IMR-90 (cell line): ENCODE measurements around the gene ZBTB7B. TPM values are rescaled to one million over a fixed set of nuclear protein-coding genes. Genes with fewer than 3 reads are reported as not detected.

Source experiments
- ATAC-seq: fragments of 200-7000 bp; cut with Tn5 transposase; 2 replicates; pipeline ENCODE4 v1.9.1; 2020; ENCODE audit warnings: low read depth, mild to moderate bottlenecking, moderate library complexity
- BruUV-seq: library from RNA; stranded (reverse); fragments of 400-500 nt; replicated peaks from 2 replicates; lab custom pipeline; 2021; lab: Mats Ljungman, UMichigan
- CTCF ChIA-PET: fragments of 300-600 bp; formaldehyde crosslinking; extraction: SDS; loops from one replicate; lab custom pipeline; 2021; ENCODE audit warnings: antibody characterized with exemption; lab: Yijun Ruan, JAX
- POLR2A ChIA-PET: fragments of 300-600 bp; sonication (Branson Sonifier 250); formaldehyde crosslinking; loops from one replicate; lab custom pipeline; 2022; ENCODE audit warnings: antibody characterized with exemption; ENCODE audit not compliant: unreplicated experiment; lab: Charles Lee
- DNase-seq: peaks from one replicate; pipeline ENCODE4 v3.0.0; 2013
- H2AFZ ChIP-seq: replicated peaks from 2 replicates; pipeline ENCODE3; 2013; ENCODE audit warnings: low read length, mild to moderate bottlenecking; ENCODE audit not compliant: poor library complexity
- H2AK5ac ChIP-seq: 2 replicates; pipeline ENCODE4 v1.6.1; 2013; ENCODE audit warnings: low read depth, low read length, inconsistent platforms
- H2AK9ac ChIP-seq: replicated peaks from 2 replicates; pipeline ENCODE3; 2013; ENCODE audit warnings: mild to moderate bottlenecking, low read depth, low read length, moderate library complexity; ENCODE audit not compliant: poor library complexity
- H2BK120ac ChIP-seq: 2 replicates; pipeline ENCODE4 v1.6.1; 2013; ENCODE audit warnings: low read depth, low read length, inconsistent platforms
- H2BK15ac ChIP-seq: 3 replicates; pipeline ENCODE4 v1.6.1; 2013; ENCODE audit warnings: low read depth, low read length, inconsistent platforms
- H2BK20ac ChIP-seq: 2 replicates; pipeline ENCODE4 v1.6.1; 2013; ENCODE audit warnings: low read depth, mild to moderate bottlenecking, inconsistent platforms, low read length, moderate library complexity
- H2BK5ac ChIP-seq: 2 replicates; pipeline ENCODE4 v1.6.1; 2013; ENCODE audit warnings: mild to moderate bottlenecking, low read depth, low read length, inconsistent platforms; ENCODE audit not compliant: poor library complexity, severe bottlenecking
- H3K14ac ChIP-seq: replicated peaks from 2 replicates; pipeline ENCODE4 v1.6.1; 2013; ENCODE audit warnings: low read depth, low read length, inconsistent platforms
- H3K18ac ChIP-seq: 2 replicates; pipeline ENCODE4 v1.6.1; 2013; ENCODE audit warnings: low read depth, low read length, control low read depth
- H3K23ac ChIP-seq: 2 replicates; pipeline ENCODE4 v1.6.1; 2013; ENCODE audit warnings: low read depth, low read length, inconsistent platforms
- H3K27ac ChIP-seq: 2 replicates; pipeline ENCODE4 v1.5.1; 2013; ENCODE audit warnings: mild to moderate bottlenecking, control low read depth, low read length; ENCODE audit not compliant: insufficient read depth
- H3K27me3 ChIP-seq: 2 replicates; pipeline ENCODE4 v1.6.1; 2013; ENCODE audit warnings: low read length; ENCODE audit not compliant: control insufficient read depth, insufficient read depth
- H3K36me3 ChIP-seq: 2 replicates; pipeline ENCODE4 v1.6.1; 2013; ENCODE audit warnings: low read length, mixed read lengths; ENCODE audit not compliant: control insufficient read depth, insufficient read depth
- H3K4ac ChIP-seq: 2 replicates; pipeline ENCODE4 v1.6.1; 2013; ENCODE audit warnings: low read depth, low read length, inconsistent platforms
- H3K4me1 ChIP-seq: 2 replicates; pipeline ENCODE4 v1.6.1; 2013; ENCODE audit warnings: low read length, mixed read lengths; ENCODE audit not compliant: control insufficient read depth, insufficient read depth
- H3K4me2 ChIP-seq: 2 replicates; pipeline ENCODE4 v1.6.1; 2013; ENCODE audit warnings: low read depth, mild to moderate bottlenecking, control low read depth, low read length, moderate library complexity
- H3K4me3 ChIP-seq: 2 replicates; pipeline ENCODE4 v1.5.1; 2013; ENCODE audit warnings: low read depth, mild to moderate bottlenecking, control low read depth, low read length, moderate library complexity; ENCODE audit not compliant: insufficient read depth
- H3K56ac ChIP-seq: 2 replicates; pipeline ENCODE4 v1.6.1; 2013; ENCODE audit warnings: low read length, inconsistent platforms; ENCODE audit not compliant: insufficient read depth; ENCODE audit errors: extremely low read depth
- H3K79me1 ChIP-seq, 2 experiments: 2 replicates each; pipeline ENCODE4 v1.6.1; 2013; ENCODE audit warnings: low read length in 2 of 2, inconsistent platforms in 1 of 2, low read depth in 1 of 2
- H3K9ac ChIP-seq: 2 replicates; pipeline ENCODE4 v1.6.1; 2013; ENCODE audit warnings: low read depth, low read length, control low read depth
- H3K9me1 ChIP-seq: 2 replicates; pipeline ENCODE4 v1.6.1; 2013; ENCODE audit warnings: low read length, inconsistent platforms; ENCODE audit not compliant: insufficient read depth
- H3K9me3 ChIP-seq: 2 replicates; pipeline ENCODE4 v1.6.1; 2013; ENCODE audit warnings: low read length; ENCODE audit not compliant: control insufficient read depth, insufficient read depth
- H4K20me1 ChIP-seq: 2 replicates; pipeline ENCODE4 v1.6.1; 2013; ENCODE audit warnings: low read length, inconsistent platforms; ENCODE audit not compliant: insufficient read depth
- H4K5ac ChIP-seq: 2 replicates; pipeline ENCODE4 v1.6.1; 2013; ENCODE audit warnings: mild to moderate bottlenecking, low read depth, low read length, control low read depth
- H4K8ac ChIP-seq, 2 experiments: 2 replicates each; pipeline ENCODE4 v1.6.1; 2013; ENCODE audit warnings: low read depth in 2 of 2, low read length in 2 of 2, control low read depth in 1 of 2, inconsistent platforms in 1 of 2
- H4K91ac ChIP-seq: 2 replicates; pipeline ENCODE4 v1.6.1; 2013; ENCODE audit warnings: low read depth, low read length, inconsistent platforms; ENCODE audit not compliant: insufficient read depth
- FOS ChIP-seq: fragments of 150-350 bp; IDR thresholded peaks from 2 replicates; pipeline ENCODE4 v1.6.1; 2016; ENCODE audit warnings: low read depth, low read length
- MAZ ChIP-seq: IDR thresholded peaks from 2 replicates; pipeline ENCODE4 v1.6.1; 2012; ENCODE audit warnings: low read depth, mild to moderate bottlenecking, low read length, improper control_type of control experiment, moderate library complexity, borderline replicate concordance
- MXI1 ChIP-seq: IDR thresholded peaks from 2 replicates; pipeline ENCODE4 v1.6.1; 2012; ENCODE audit warnings: low read depth, mild to moderate bottlenecking, low read length, moderate library complexity, borderline replicate concordance
- POLR2A ChIP-seq: IDR thresholded peaks from 2 replicates; pipeline ENCODE4 v1.6.1; 2012; ENCODE audit warnings: mild to moderate bottlenecking, low read depth, low read length
- WGBS, 2 experiments: methylation state at CpG; one replicate each; pipeline versions ENCODE4 v1.1.5 to v1.1.7; 2013; ENCODE audit warnings: missing lambda C conversion rate in 2 of 2; ENCODE audit not compliant: insufficient read length in 1 of 2; ENCODE audit errors: extremely low coverage in 2 of 2; 5-methylcytosine and 5-hydroxymethylcytosine counted together
- dilution Hi-C: fragments of 300-500 bp; cut with HindIII; formaldehyde crosslinking; loops from one replicate; pipeline ENCODE4 v1.14.3; 2018; ENCODE audit warnings: low sequenced_read_pairs; ENCODE audit not compliant: unreplicated experiment
- in situ Hi-C: fragments of 300-500 bp; cut with MboI; formaldehyde crosslinking; loops from 3 replicates; pipeline ENCODE4 v1.14.3; 2019; ENCODE audit warnings: low sequenced_read_pairs, inconsistent platforms, mixed read lengths
- intact Hi-C: fragments of 100-400 bp; cut with micrococcal nuclease; formaldehyde crosslinking; loops from 2 replicates; pipeline ENCODE4 v1.10.0; 2022
- polyA plus RNA-seq, 3 experiments: library from polyadenylated mRNA; depleted of rRNA; stranded (reverse); fragments of >200 nt; gene quantifications; 2 replicates each; pipeline ENCODE4 v1.2.3, GENCODE V29; 2012; ENCODE audit warnings: low replicate concordance in 1 of 3
- total RNA-seq: library from RNA; depleted of rRNA; stranded (reverse); fragments of >200 nt; gene quantifications from 2 replicates; pipeline ENCODE4 v1.2.3, GENCODE V29; 2012
- TF ChIP-seq, protein P1 (sequence below): fragments of 150-350 bp; IDR thresholded peaks from 2 replicates; pipeline ENCODE4 v1.6.1; 2017; ENCODE audit warnings: mild to moderate bottlenecking, antibody characterized with exemption, low read length, low read depth

Gene ZBTB7B
- total and polyA plus RNA-seq, 2 of the 4 experiments (the other 2 are of a cell fraction), result 7.7 to 17.4 TPM

DNA sequence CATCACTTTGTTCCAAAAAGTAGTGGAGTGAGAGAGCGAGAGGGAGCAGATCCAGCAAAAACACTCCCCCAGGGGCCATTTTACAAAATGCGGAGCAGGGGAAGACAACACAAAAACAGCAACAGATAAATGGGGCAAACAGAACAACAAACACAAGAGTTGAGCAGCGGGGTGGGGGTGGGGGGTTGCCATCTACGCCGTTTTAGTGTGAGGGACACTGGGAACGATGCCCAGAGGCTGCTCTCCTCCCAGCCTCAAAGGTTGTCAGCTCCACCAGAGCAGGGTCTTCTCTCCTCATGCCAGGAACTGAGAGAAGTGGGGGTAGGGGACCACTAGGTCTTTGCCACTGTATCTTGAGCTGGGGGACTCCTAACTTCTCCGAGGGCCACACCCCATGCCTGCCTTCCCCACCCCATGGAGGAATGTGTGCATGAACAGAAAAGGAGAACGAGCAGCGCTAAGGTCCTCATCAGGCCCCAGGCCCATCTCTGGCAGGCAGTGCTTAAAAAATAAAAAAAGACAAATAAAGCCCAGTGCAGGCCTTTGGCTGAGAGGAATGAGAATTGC, 45.4 kb upstream of the ZBTB7B start:
- Histone ChIP-seq H3K36me3 (peaks cover 11% of the 10 kb centered on the region), H3K14ac (no peak overlapping the region), H3K9me3 (no peaks in the 10 kb centered on the region), H3K23ac (no peak overlapping the region), H3K18ac (no peak overlapping the region), H2AK9ac (no peak overlapping the region), H4K20me1 (peaks cover 17% of the 10 kb centered on the region), H3K4me1 (peaks cover 16% of the 10 kb centered on the region), H2AFZ (peak overlapping the region; percentile 5), H3K4ac (no peak overlapping the region), H2BK20ac (no peak overlapping the region), H3K4me2 (no peak overlapping the region), H3K79me1 (peaks cover 18 to 60% of the 10 kb centered on the region in 2 experiments; a peak in 3 of 4 replicates), H4K91ac (no peak overlapping the region), H3K56ac (no peak overlapping the region), H3K4me3 (no peak overlapping the region), H2BK15ac (no peak overlapping the region), H4K5ac (no peak overlapping the region), H3K9me1 (peaks cover 9% of the 10 kb centered on the region), H2BK5ac (no peak overlapping the region), H4K8ac (no peak overlapping the region; a peak in 2 of 4 replicates), H3K27me3 (no peaks in the 10 kb centered on the region), H3K27ac (no peak overlapping the region), H2AK5ac (peak overlapping the region; percentile 8; the same call in 1 of the 2 replicates), H2BK120ac (no peak overlapping the region), H3K9ac (no peak overlapping the region)
- TF ChIP-seq, protein P1, sequence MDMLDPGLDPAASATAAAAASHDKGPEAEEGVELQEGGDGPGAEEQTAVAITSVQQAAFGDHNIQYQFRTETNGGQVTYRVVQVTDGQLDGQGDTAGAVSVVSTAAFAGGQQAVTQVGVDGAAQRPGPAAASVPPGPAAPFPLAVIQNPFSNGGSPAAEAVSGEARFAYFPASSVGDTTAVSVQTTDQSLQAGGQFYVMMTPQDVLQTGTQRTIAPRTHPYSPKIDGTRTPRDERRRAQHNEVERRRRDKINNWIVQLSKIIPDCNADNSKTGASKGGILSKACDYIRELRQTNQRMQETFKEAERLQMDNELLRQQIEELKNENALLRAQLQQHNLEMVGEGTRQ, result no peak
- TF ChIP-seq POLR2A (no peak), MXI1 (no peak), FOS (no peak), MAZ (no peak)
- DNase-seq (no peak), ATAC-seq (no peak)
- BruUV-seq, result no TSS peak
- intact Hi-C loops, result loop anchor here (5.0 kb wide), 1 partner anchor 105 kb away; the partner anchor contains the start of gene EFNA4
- in situ Hi-C loops, result loop anchor here (10.0 kb wide), 1 partner anchor 98 kb away; the partner anchor contains the start of gene ADAM15
- ChIA-PET CTCF (no interaction called here), POLR2A (interaction anchor here (0.6 kb wide), 1 partner anchor 28 kb away, joined by 11 read pairs; no protein-coding TSS in a partner anchor)
- no CpG with 5 or more reads among the region's 9 CpGs for WGBS, 2 experiments
- dilution Hi-C loops, result no loop called here
